K562 (cell line): ENCODE results near the gene AIDA. TPM values are rescaled to one million over a fixed set of nuclear protein-coding genes. Genes with fewer than 3 reads are reported as not detected.

Experiments
- ATF2 ChIP-seq: sonication (generic); formaldehyde crosslinking; IDR thresholded peaks from 2 replicates; pipeline ENCODE4 v1.8.1; 2022; ENCODE audit warnings: missing genetic modification reagents
- CCAR2 ChIP-seq: fragments of 200-400 bp; formaldehyde crosslinking; IDR thresholded peaks from 2 replicates; pipeline ENCODE4 v1.6.1; 2017; ENCODE audit warnings: mild to moderate bottlenecking, low read depth, low read length
- DMBX1 ChIP-seq: fragments of 250-450 bp; sonication (Bioruptor Pico); IDR thresholded peaks from 2 replicates; pipeline ENCODE4 v1.8.0; 2022; ENCODE audit warnings: inconsistent platforms, mild to moderate bottlenecking, moderate library complexity, borderline replicate concordance
- FOXA1 ChIP-seq: fragments of 450-650 bp; IDR thresholded peaks from 2 replicates; pipeline ENCODE4 v1.6.1; 2016; ENCODE audit warnings: mild to moderate bottlenecking, borderline replicate concordance
- KAT7 ChIP-seq: sonication (generic); formaldehyde crosslinking; IDR thresholded peaks from 2 replicates; pipeline ENCODE4 v1.8.0; 2022; ENCODE audit warnings: missing genetic modification reagents, mild to moderate bottlenecking, borderline replicate concordance
- KDM1A ChIP-seq, 2 experiments: fragments of 450-650 bp; IDR thresholded peaks; 2 replicates each; pipeline ENCODE4 v1.6.1; 2016; ENCODE audit warnings: mild to moderate bottlenecking in 2 of 2
- RBBP5 ChIP-seq: fragments of 200-600 bp; sonication (generic); IDR thresholded peaks from 2 replicates; pipeline ENCODE4 v1.6.1; 2012; ENCODE audit warnings: borderline replicate concordance, mild to moderate bottlenecking, low read length, control low read depth, inconsistent platforms; ENCODE audit not compliant: insufficient read depth, poor library complexity, severe bottlenecking
- SRSF1 ChIP-seq: fragments of 200-400 bp; formaldehyde crosslinking; IDR thresholded peaks from 2 replicates; pipeline ENCODE4 v1.6.1; 2017; ENCODE audit warnings: mild to moderate bottlenecking, low read depth, low read length, moderate library complexity
- SRSF9 ChIP-seq: fragments of 200-400 bp; formaldehyde crosslinking; IDR thresholded peaks from 2 replicates; pipeline ENCODE4 v1.6.1; 2017; ENCODE audit warnings: low read depth, low read length, borderline replicate concordance
- TGIF2 ChIP-seq: sonication (generic); formaldehyde crosslinking; IDR thresholded peaks from 2 replicates; pipeline ENCODE4 v1.8.1; 2022; ENCODE audit warnings: mild to moderate bottlenecking, missing genetic modification reagents, moderate library complexity
- ZFX ChIP-seq: sonication (generic); formaldehyde crosslinking; IDR thresholded peaks from 2 replicates; pipeline ENCODE4 v1.8.0; 2022; ENCODE audit warnings: mild to moderate bottlenecking, missing genetic modification reagents, moderate library complexity
- ZNF561 ChIP-seq: fragments of 450-650 bp; formaldehyde crosslinking; conservative IDR thresholded peaks from 2 replicates; pipeline ENCODE4 v1.4.0; 2020; ENCODE audit warnings: mild to moderate bottlenecking, moderate library complexity
- ZNF589 ChIP-seq: fragments of 200-800 bp; sonication (Bioruptor generic); IDR thresholded peaks from 2 replicates; pipeline ENCODE4 v1.6.1; 2016; ENCODE audit warnings: low read depth, missing genetic modification characterization, missing compliant biosample characterization
- ZNF778 ChIP-seq: fragments of 450-650 bp; formaldehyde crosslinking; IDR thresholded peaks from 2 replicates; pipeline ENCODE4 v1.4.0; 2020; ENCODE audit warnings: mild to moderate bottlenecking, moderate library complexity
- polyA plus RNA-seq, 8 experiments: library from polyadenylated mRNA; depleted of rRNA in 4 of 8; stranded (reverse) in 5 of 8; unstranded in 3 of 8; fragments of >200 nt; fragmentation: Nextera tagmentation in 2 of 8; fragmentation: Illumina TruSeq in 1 of 8; extraction: Ambion mirVana in 2 of 8; extraction: Trizol in 1 of 8; gene quantifications; 2 replicates each; pipeline versions ENCODE4 v1.2.1 to v1.2.3, GENCODE V29; 2011 to 2014; ENCODE audit warnings: inconsistent platforms in 1 of 8, missing spikeins in 1 of 8
- total RNA-seq, 7 experiments: library from RNA; depleted of rRNA in 6 of 7; stranded (reverse); fragments of >200 nt in 6 of 7; fragmentation: Illumina TruSeq in 2 of 7; extraction: Trizol in 2 of 7; gene quantifications; 2 replicates each; pipeline versions ENCODE4 v1.2.1 to v1.2.3, GENCODE V29; 2011 to 2021; ENCODE audit warnings: low replicate concordance in 1 of 7
- TF ChIP-seq, protein P1 (sequence below): fragments of 200-800 bp; sonication (Bioruptor generic); IDR thresholded peaks from 2 replicates; pipeline ENCODE4 v1.6.1; 2016; ENCODE audit warnings: missing genetic modification characterization, missing compliant biosample characterization
- TF ChIP-seq, protein P2 (sequence below), 3 experiments: fragments of 200-800 bp in 1 of 3; sonication (Bioruptor generic) in 1 of 3; sonication (generic) in 1 of 3; formaldehyde crosslinking in 1 of 3; IDR thresholded peaks; 2 replicates each; pipeline versions ENCODE4 v1.6.1 to v1.8.0; 2016 to 2022; ENCODE audit warnings: mild to moderate bottlenecking in 2 of 3, missing compliant biosample characterization in 2 of 3, missing genetic modification characterization in 2 of 3, missing genetic modification reagents in 1 of 3
- TF ChIP-seq, protein P3 (sequence below): IDR thresholded peaks from 2 replicates; pipeline ENCODE4 v1.6.1; 2014; ENCODE audit warnings: antibody characterized with exemption

Gene AIDA
- total and polyA plus RNA-seq, 9 of the 15 experiments (the other 6 are each of a cell fraction or from before 2014, with no cell fraction given): 18.2 to 77.9 (median 24.9) TPM

DNA sequence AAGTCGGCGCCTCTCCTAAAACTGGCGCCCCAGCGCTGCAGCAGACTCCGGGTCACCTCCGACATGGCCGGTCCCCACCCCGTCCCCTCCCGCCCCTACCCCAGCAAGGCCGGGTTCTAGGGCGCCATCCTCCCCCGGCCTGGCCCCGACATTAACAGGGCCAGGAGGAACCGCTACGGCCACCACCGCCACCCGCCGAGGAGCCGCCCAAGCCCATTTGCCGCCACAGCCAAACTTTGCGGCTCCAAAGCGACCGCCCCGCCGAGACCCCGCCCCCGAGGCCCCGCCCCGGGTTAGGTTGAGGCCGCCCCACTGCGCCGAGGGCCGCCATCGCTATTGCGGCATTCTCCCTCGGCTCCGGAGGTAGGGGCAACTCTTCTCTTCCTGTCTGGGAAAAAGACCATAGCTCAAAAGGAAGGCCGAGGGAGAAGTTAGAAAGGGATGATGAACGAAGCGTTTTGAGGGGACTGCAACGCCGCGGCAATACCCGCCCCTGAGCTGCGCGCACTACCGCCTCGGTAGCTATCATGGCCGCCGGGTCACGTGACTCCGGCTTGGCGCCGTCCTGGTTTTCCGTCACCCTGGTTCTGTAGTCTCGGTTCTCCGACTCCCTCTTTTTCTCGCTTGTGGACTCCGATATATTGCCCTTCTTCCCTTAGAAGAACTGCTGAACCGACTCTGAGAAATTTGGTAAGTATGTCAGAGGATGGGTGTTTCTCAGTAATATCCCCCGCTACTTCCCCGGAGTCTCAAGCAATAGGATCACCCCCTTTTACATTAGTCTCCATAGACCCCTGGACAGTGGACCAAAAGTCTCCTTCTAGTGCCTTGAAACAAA is at the start of gene AIDA, which contains the start of gene BROX (continued):
- TF ChIP-seq, protein P1, sequence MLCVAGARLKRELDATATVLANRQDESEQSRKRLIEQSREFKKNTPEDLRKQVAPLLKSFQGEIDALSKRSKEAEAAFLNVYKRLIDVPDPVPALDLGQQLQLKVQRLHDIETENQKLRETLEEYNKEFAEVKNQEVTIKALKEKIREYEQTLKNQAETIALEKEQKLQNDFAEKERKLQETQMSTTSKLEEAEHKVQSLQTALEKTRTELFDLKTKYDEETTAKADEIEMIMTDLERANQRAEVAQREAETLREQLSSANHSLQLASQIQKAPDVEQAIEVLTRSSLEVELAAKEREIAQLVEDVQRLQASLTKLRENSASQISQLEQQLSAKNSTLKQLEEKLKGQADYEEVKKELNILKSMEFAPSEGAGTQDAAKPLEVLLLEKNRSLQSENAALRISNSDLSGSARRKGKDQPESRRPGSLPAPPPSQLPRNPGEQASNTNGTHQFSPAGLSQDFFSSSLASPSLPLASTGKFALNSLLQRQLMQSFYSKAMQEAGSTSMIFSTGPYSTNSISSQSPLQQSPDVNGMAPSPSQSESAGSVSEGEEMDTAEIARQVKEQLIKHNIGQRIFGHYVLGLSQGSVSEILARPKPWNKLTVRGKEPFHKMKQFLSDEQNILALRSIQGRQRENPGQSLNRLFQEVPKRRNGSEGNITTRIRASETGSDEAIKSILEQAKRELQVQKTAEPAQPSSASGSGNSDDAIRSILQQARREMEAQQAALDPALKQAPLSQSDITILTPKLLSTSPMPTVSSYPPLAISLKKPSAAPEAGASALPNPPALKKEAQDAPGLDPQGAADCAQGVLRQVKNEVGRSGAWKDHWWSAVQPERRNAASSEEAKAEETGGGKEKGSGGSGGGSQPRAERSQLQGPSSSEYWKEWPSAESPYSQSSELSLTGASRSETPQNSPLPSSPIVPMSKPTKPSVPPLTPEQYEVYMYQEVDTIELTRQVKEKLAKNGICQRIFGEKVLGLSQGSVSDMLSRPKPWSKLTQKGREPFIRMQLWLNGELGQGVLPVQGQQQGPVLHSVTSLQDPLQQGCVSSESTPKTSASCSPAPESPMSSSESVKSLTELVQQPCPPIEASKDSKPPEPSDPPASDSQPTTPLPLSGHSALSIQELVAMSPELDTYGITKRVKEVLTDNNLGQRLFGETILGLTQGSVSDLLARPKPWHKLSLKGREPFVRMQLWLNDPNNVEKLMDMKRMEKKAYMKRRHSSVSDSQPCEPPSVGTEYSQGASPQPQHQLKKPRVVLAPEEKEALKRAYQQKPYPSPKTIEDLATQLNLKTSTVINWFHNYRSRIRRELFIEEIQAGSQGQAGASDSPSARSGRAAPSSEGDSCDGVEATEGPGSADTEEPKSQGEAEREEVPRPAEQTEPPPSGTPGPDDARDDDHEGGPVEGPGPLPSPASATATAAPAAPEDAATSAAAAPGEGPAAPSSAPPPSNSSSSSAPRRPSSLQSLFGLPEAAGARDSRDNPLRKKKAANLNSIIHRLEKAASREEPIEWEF (CRISPR knock-in tag): no peak
- TF ChIP-seq KAT7 (peak; percentile 15; the same call in 1 of the 2 replicates), CCAR2 (no peak), ZNF589 (peak; percentile 31; the same call in 1 of the 2 replicates), KDM1A (IDR thresholded peaks at IDR 0.05) (no peak), FOXA1 (no peak), DMBX1 (peak; percentile 92), SRSF9 (no peak), ZNF778 (no peak), SRSF1 (no peak), TGIF2 (CRISPR knock-in tag) (no peak), ZFX (CRISPR knock-in tag) (peak; percentile 35; the same call in 1 of the 2 replicates), ZNF561 (CRISPR knock-in tag) (no peak), RBBP5 (peak; percentile 5), ATF2 (CRISPR knock-in tag) (no peak)
- TF ChIP-seq, protein P2, sequence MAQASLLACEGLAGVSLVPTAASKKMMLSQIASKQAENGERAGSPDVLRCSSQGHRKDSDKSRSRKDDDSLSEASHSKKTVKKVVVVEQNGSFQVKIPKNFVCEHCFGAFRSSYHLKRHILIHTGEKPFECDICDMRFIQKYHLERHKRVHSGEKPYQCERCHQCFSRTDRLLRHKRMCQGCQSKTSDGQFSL (CRISPR knock-in tag; IDR thresholded peaks at IDR 0.05): 0 out of 2 replicates have a peak, but pooled peaks have one; percentile 43
- TF ChIP-seq, protein P2 (tag; IDR thresholded peaks at IDR 0.05): no peak
- TF ChIP-seq, protein P3, sequence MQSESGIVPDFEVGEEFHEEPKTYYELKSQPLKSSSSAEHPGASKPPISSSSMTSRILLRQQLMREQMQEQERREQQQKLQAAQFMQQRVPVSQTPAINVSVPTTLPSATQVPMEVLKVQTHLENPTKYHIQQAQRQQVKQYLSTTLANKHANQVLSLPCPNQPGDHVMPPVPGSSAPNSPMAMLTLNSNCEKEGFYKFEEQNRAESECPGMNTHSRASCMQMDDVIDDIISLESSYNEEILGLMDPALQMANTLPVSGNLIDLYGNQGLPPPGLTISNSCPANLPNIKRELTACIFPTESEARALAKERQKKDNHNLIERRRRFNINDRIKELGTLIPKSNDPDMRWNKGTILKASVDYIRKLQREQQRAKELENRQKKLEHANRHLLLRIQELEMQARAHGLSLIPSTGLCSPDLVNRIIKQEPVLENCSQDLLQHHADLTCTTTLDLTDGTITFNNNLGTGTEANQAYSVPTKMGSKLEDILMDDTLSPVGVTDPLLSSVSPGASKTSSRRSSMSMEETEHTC: peak; percentile 96
